AG20443 (cell line): Measurements from ENCODE around the gene SLC29A2.

ENCODE experiments used
- DNase-seq: peaks from one replicate; pipeline ENCODE4 v3.0.0; 2012; ENCODE audit warnings: low spot score, mixed read lengths

SLC29A2 gene, protein sequence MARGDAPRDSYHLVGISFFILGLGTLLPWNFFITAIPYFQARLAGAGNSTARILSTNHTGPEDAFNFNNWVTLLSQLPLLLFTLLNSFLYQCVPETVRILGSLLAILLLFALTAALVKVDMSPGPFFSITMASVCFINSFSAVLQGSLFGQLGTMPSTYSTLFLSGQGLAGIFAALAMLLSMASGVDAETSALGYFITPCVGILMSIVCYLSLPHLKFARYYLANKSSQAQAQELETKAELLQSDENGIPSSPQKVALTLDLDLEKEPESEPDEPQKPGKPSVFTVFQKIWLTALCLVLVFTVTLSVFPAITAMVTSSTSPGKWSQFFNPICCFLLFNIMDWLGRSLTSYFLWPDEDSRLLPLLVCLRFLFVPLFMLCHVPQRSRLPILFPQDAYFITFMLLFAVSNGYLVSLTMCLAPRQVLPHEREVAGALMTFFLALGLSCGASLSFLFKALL

DNA sequence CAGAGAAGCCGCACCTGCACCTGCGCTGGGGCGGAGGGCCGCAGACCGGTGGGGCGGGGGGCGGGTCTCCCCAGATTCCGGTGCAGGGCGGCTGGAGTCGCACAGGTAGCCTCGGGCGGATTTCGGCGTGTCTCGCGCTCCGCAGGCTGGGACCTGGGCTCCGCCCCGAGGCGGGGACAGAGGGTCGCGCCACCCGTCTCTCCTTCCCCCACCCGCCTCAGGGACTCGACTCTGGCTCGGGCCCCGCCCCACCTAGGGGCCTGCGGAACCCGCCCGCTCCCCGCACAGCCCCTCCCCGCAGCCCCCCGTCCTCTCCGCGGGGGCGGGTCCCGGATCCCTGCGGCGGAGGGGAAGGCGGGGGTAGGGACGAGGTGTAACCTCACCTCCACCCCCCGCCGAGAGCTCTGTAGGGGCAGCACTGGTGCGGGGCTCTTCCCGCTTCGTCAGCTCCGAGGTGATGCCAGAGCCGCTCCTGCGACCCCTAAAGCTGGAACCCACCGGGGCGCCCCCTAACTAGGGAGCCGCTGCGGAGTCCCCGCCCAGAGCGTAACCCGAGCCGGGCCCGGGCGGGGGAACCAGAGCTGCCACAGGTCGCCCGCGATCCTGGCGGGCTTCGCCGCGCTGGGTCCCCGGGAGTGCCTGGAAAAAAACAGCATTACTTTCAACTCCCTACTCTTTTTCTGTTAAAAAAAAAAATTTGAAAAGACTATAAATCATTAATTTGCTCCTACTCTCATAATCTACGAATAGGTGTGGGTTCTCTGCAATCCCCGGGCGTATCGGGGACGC, at the start of gene SLC29A2:
Gene SLC29A2 (minus strand): TSS at position 134 of the 789 bp plus-strand sequence. CDS start 169 bp downstream, outside the sequence.
- peak; percentile 45 for DNase-seq

- DNase-seq, result no peak
Observed at GRCh38 chr11:66420671-66421476, 49.3 kb upstream of the SLC29A2 start, which contains the start of gene NPAS4. NPAS4 (plus strand) TSS chr11:66421035; CDS start chr11:66421180, 145 bp downstream.

DNA sequence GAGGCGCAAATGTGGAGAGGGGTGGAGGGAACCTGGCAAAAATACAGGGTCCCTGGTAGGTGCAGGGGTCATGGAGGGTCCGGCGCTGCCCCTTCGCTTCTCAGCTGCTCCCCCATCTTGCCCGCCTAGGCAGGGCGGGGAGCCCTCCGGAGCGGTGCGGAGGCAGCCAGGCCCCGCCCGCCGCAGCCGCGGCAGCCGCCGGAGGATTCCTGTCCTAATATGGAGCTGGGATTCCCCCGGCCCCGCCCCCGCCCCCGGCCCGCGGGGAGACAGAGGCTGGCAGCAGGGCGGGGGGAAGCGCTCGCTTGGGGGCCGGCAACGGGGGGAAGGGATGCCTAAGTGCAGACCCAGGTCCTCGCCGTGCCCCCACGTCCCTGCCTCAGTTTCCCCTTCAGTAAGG, 48.3 kb upstream of the SLC29A2 start:
- no peak for DNase-seq

- DNase-seq, result no peak
Observed at GRCh38 chr11:66418986-66419308, 47.4 kb upstream of the SLC29A2 start.

GRCh38 chr11:66418168-66418985, 46.8 kb upstream of the SLC29A2 start:
- DNase-seq, result peak; percentile 95

DNA sequence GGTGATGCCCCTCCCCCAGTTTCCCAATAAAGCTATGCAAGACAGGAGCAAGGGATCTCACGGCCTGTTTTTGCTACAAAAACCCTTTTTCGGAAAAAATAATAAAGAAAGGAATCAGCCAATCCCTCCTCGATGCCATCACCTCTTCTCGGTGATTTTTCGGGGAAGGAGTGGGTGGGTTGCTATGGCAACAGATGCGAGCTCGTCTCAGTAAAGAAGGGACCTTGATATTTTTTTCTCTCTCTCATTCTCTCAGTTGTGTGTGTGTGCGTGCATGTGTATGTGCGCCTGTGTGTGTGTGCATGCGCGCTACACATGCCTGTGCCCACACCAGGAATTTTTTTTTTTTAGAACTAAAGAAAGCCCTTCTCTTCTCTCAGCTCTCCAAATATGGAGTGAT, 45.4 kb upstream of the SLC29A2 start:
- no peak for DNase-seq

DNA sequence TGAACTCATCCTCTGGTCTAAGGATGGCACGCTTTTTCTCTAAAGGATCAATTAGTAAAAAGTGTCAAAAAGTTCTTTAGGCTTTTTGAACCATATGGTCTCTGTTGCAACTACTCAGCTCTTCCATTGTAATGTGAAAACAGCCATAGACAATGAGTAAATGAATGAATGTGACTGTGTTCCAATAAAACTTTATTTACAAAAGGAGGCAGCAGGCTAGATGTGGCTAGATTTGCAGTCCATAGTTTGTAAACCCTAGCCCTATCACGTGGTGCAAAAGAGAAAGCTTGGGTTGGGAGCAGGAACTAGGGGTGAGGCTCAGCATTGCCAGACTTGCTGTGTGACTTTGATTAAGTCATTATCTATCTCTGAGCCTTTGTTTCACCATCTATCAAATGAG, 43.9 kb upstream of the SLC29A2 start:
- no peak for DNase-seq

GRCh38 chr11:66414120-66414934, 42.8 kb upstream of the SLC29A2 start:
- no peak for DNase-seq

DNA sequence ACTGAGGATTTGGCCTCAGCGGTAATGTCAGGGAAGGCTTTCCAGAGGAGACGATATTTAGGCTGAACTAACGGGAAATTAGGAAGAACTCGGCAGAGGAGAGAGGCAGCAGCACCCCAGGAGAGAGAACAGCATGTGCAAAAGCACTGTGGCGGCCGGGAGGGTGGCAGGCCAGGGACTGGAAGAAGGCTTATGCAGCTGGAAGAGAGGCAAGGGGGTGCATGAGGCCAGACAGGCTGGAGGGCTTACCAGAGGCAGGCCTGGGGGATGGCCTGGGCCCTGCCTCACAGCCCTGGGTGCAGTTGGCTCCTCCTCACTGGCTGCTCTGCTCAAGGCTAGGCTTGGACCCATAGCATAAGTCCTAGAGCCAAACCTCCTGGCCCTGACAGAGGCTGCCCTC, 41.6 kb upstream of the SLC29A2 start:
- DNase-seq, result no peak

DNA sequence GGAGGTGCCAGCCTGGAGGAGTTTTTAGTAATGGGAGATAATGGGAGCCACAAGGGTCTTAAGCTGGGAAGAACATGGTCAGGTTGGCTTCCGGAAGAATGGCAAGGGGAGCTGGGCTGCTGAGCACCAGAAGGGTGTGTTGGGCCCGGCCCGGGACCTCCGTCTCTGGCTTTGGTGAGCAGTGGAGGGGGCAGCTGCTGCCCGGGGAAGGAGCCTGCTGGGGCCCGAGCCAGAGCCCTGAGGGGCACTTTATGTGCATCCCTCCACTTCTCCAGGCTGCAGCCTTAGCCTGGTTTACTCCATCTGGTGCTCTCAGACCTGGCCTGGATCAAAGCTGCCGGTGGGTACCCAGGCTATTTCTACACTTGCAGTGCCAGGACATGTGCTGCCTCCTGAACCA, 40.5 kb upstream of the SLC29A2 start:
- no peak for DNase-seq

DNA sequence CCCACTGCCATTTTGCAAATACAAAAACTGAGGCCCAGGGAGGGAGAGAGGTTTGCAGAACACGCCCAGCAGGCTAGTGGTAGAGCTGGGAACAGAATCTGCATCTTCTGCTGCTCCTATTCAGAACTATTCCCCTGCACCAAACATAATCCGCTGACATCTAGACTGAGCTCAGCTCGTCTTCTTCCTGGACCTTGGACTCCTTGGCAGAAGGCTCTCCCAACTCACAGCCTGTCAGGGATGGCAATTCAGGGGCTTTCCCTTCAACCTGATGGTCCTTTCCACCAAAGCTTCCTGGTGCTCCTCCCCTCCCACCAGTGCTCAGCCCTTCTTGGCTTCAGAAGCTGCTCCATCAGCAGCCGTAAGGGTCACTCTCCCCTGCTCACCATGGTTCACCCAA, 39.8 kb upstream of the SLC29A2 start:
- DNase-seq, result no peak

GRCh38 chr11:66410191-66410590, 38.6 kb upstream of the SLC29A2 start:
- no peak for DNase-seq

DNA sequence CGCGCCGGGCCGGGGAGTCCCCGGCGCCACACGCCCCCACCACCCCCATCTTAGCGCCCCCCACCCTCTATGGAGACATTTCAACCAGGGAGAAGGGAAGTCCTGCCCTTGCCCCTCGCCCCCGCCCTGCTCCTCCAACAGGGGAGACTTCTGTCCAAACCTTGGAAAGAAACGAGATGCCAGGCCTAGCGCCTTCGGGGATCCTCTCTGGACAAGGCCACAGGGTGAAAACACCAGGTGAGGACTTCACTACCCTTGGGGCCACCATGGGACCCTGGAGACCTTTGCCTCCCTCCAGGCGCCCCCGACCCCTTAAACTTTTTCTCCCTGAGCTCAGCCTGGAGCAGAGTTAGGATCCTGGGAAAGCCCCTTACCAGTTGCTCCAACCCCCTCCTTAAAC, 37.7 kb upstream of the SLC29A2 start:
- peak; percentile 16 for DNase-seq

DNA sequence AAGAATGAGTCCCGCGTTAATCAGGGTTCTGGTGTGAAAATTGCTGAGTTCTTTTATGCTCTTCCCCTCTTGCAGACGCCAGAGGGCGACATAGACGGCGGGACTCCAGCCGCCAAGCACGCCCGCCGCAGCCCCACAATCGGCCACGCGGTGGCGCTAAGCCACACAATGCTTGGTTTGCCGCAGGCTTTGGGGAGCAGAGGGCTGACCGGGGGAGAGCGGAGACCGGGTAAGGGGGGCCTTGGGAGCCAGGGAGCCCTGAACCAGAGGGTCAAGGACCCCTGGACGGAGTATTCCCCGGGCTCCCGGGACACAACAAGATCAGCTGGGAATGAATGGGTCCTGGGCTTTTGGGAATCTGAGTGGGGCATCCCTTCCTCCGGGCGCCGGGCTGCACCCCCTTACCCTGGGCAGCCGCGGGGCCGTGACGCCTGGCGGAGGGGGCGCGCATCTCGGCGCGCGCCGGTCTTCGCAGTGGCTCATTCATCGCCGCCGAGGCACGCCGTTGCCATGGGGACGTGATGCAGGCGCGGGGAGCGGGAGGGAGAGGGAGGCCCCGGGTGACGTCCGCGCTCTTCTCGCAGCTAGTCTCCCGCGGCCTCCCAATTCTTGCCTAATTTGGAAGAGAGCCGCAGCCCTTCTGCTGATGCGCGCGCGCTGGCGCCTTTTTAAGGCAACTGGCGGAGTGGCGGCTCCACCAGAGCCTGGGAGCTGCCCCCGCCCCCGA, 37.1 kb upstream of the SLC29A2 start:
- peak; percentile 99 for DNase-seq

- DNase-seq, result no peak
Observed at GRCh38 chr11:66407651-66408050, 36.1 kb upstream of the SLC29A2 start.

GRCh38 chr11:66393954-66394353, 22.4 kb upstream of the SLC29A2 start:
- DNase-seq, result no peak

DNA sequence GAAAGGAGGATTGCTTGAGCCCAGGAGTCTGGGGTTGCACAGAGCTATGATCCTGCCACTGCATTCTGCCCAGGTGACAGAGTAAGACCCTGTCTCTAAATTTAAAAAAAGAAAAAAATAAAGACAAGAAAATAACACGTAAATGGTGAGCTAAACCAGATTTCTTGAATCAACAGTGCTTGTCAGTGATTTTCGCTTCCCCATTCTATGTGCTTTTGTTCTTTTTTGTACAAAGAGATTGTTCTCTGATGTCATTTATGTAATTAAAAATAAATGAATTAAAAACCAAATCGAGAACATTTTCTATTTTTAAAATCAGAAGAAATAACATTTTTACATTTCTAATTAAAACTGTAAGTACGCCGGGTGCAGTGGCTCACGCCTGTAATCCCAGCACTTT, 19.8 kb upstream of the SLC29A2 start:
- no peak for DNase-seq

GRCh38 chr11:66388780-66389386, 17.3 kb upstream of the SLC29A2 start:
- DNase-seq, result peak; percentile 69
